HK-2 (cell line): ENCODE results near the gene ZNF302.
A peak's percentile ranks its signal among the peaks of the same experiment; 100 is the strongest.

Experiments used
- DNase-seq: peaks from one replicate; pipeline ENCODE4 v3.0.0-alpha.2; 2018; ENCODE audit not compliant: unreplicated experiment

ZNF302 gene

DNA sequence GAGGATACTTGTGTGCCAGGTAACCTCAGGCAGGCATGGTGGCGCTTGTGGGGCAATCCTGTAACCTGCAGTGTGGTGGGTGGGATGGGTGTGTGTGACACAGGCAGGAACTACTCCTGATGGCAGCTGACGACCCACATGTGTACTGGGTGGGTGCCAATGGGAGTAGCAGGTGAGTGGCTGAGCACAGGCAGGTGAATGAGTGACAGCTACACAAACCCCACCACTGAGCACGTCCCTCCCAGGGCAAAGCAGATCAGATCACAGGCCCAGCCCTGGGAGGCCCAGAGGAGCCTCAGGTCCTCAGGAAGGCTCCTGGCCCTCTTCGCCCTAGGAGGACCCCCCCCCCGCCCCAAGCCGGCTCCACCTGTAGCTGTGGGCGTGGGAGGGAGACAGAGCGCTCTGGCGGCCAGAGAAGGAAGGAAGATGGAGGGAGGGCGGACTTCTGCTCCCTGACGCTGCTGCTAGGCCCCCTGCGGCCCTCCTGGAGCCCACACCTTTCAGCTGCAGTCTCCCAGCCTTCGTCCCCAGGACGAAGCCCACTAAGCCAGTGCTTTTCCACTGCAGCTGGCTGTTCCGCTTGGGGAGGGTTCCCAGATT lies 55.2 kb downstream of the ZNF302 start:
- DNase-seq, result no peak

DNA sequence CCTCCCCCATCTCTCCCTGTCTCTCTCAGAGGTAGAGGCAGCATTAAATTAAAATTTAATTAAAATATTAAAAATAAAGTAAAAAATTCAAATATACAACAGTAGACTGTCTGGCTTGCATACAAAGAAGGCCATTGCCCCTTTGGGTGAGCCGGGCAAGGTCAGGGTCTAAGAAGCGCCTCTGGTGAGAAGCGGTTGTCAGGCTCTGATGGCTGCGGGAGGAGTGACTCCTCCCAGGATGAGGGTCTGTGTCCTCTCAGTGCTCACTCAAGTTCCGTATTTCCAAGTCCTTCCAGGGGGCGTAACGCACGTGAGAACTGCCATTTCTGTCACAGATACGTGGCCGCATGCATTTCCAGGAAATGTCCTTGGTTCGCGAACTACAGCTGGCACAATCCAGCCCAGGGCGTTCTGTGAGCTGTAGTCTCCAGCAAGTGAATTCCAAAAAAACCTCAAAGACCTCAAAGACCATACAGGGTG lies 55.8 kb downstream of the ZNF302 start:
- DNase-seq, result no peak

DNA sequence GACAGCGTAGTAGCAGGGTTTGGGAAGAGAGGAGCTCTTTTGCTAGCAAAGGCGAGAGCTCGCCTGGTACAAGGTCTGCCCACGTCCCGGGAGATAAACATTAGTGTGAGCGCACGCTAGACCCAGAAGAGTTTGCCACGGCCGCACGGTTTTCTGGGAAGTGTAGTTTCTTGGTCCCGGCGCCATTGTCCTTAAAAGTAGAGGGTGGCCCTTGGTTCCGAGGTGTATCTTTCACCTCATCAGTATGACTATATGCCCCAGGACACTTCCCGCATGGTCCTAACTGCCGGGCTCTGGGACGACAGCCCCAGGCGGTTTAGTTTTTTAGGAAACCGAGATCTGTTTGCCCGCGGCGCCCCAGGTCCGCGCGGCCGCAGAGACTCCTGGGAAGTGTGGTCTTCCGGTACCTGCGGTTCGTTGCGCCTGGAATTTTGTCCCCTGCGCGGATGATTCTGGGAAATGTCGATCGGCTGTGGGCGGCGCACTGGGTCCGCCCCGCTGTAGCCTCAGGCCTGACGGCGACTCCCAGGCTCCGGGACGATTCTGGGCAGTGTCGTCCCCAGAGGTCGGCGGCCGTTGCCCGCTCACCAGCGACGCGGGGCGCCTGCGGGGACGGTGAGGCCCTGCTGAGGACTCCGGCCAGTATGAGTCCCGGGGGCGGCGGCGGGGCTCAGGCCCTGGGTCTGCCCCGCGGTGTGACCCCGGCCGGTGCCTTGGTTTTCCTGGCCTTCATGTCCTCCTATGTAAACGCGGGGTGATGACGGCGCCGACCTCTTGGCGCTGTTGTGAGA lies 56.5 kb downstream of the ZNF302 start, which contains the start of gene ZNF181:
ZNF181 (plus strand) TSS at position 498 of the 791 bp plus-strand sequence. CDS start 795 bp downstream, outside the sequence.
- DNase-seq, result peak; percentile 89

GRCh38 chr19:34734537-34735103 lies 57.1 kb downstream of the ZNF302 start:
- no peak for DNase-seq
